ENCODE data around the gene MAP4K3. TPM values are rescaled to one million over a fixed set of nuclear protein-coding genes. Genes with fewer than 3 reads are reported as not detected.

The MAP4K3 gene
- total and polyA plus RNA-seq, 2 of the 4 experiments (the other 2 are of a cell fraction): 13.2 to 32.6 TPM

DNA sequence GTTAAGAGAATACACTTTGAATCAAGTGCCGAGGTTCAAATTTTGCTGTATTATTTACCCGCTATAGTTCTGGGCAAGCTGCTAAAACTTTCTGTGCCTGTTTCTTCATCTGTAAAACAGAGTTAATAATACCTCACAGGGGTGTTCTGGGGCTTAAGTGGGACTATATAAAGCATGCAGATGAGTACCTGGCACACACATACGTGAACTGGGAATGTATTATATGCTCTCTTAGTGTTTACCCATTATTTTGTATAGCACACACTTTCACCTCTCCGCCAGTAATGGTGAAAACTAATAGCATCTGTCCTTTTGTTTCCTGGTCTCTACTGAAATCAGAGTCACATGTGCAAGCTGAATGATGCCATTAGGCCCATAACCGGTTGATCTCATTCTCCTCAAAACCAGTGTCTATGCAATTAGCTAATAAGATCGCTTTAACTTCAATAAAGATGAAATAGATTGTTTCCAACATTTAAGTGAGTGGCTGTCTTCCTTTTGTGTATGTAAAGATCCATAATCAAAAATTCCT lies 189.5 kb downstream of the MAP4K3 start:
- no peaks in the 10 kb centered on the region for H3K9me1 ChIP-seq (ENCODE audit: insufficient read depth, low read length)
- no peak overlapping the region for H4K5ac ChIP-seq (ENCODE audit: low read depth, low read length)
- no peak overlapping the region for H3K18ac ChIP-seq (ENCODE audit: low read depth, low read length)
- DNase-seq: no peak
- no peak overlapping the region for H2AK9ac ChIP-seq (replicated peaks; ENCODE audit: low read depth, low read length, poor library complexity)
- ATAC-seq (ENCODE audit: low read depth): no peak
- no peak overlapping the region for H2BK120ac ChIP-seq (ENCODE audit: low read depth, low read length)
- H2AFZ ChIP-seq (replicated peaks; ENCODE audit: low read length, poor library complexity): no peak overlapping the region
- WGBS, 2 experiments (ENCODE audit: extremely low coverage in 2 of 2, insufficient read length in 1 of 2): no CpG with 5 or more reads among the region's 6 CpGs
- in situ Hi-C loops (cut with MboI; ENCODE audit: low sequenced_read_pairs): no loop called here
- no peaks in the 10 kb centered on the region for H4K20me1 ChIP-seq (ENCODE audit: insufficient read depth, low read length)
- no peak overlapping the region for H3K4me3 ChIP-seq (ENCODE audit: insufficient read depth, low read depth, low read length)
- intact Hi-C loops (cut with micrococcal nuclease): no loop called here
- no peak overlapping the region for H2BK15ac ChIP-seq (ENCODE audit: low read depth, low read length)
- H4K8ac ChIP-seq (ENCODE audit: low read depth in 2 of 2, low read length in 2 of 2): no peak overlapping the region
- H3K27ac ChIP-seq (ENCODE audit: insufficient read depth, low read length): no peak overlapping the region
- H3K9me3 ChIP-seq (ENCODE audit: control insufficient read depth, insufficient read depth, low read length): no peaks in the 10 kb centered on the region
- dilution Hi-C loops (cut with HindIII; ENCODE audit: low sequenced_read_pairs, unreplicated experiment): no loop called here
- H3K23ac ChIP-seq (ENCODE audit: low read depth, low read length): no peak overlapping the region
- H3K27me3 ChIP-seq (ENCODE audit: control insufficient read depth, insufficient read depth, low read length): no peaks in the 10 kb centered on the region
- BruUV-seq (replicated peaks): no TSS peak
- no peaks in the 10 kb centered on the region for H3K79me1 ChIP-seq (ENCODE audit: low read depth in 1 of 2, low read length in 2 of 2)
- H2BK20ac ChIP-seq (ENCODE audit: low read depth, low read length): no peak overlapping the region
- H2AK5ac ChIP-seq (ENCODE audit: low read depth, low read length): no peak overlapping the region
- H3K14ac ChIP-seq (replicated peaks; ENCODE audit: low read depth, low read length): no peak overlapping the region
- no peak overlapping the region for H3K4ac ChIP-seq (ENCODE audit: low read depth, low read length)
- no peak for TF ChIP-seq NFE2L2 (IDR thresholded peaks at IDR 0.05; ENCODE audit: low read depth, low read length)
- POLR2A ChIA-PET (ENCODE audit: unreplicated experiment): no interaction called here
- CTCF ChIA-PET: interaction anchor here (1.0 kb wide), 1 partner anchor 29 kb away, joined by 3 read pairs; no protein-coding TSS in a partner anchor
- H3K36me3 ChIP-seq (ENCODE audit: control insufficient read depth, insufficient read depth, low read length): peaks cover 12% of the 10 kb centered on the region
- H2BK5ac ChIP-seq (ENCODE audit: low read depth, low read length, poor library complexity, severe bottlenecking): no peak overlapping the region
- no peak overlapping the region for H3K56ac ChIP-seq (ENCODE audit: extremely low read depth, insufficient read depth, low read length)
- H3K4me1 ChIP-seq (ENCODE audit: control insufficient read depth, insufficient read depth, low read length): no peaks in the 10 kb centered on the region
- H3K9ac ChIP-seq (ENCODE audit: low read depth, low read length): no peak overlapping the region
- H3K4me2 ChIP-seq (ENCODE audit: low read depth, low read length): no peak overlapping the region
- H4K91ac ChIP-seq (ENCODE audit: insufficient read depth, low read depth, low read length): no peak overlapping the region

Measured in IMR-90 (cell line).